Measurements from ENCODE around the gene DNAJC15. TPM values are rescaled to one million over a fixed set of nuclear protein-coding genes. Genes with fewer than 3 reads are reported as not detected.

Gene DNAJC15
- total RNA-seq, 1 experiment from 2014 or later, result 20.3 TPM

GRCh38 chr13:42999491-42999890 lies 23.9 kb upstream of the DNAJC15 start:
- ChIA-PET CTCF (no interaction called here), POLR2A (no interaction called here)
- in situ Hi-C loops (cut with HindIII; ENCODE audit: low pct_unique_long_range_greater_than_20kb, low sequenced_read_pairs) (no loop called here), intact Hi-C loops (cut with micrococcal nuclease; ENCODE audit: unreplicated experiment) (no loop called here)
- no peaks in the 10 kb centered on the region for H3K27me3 ChIP-seq (ENCODE audit: control insufficient read depth, insufficient read depth, low read length)
- BruUV-seq (replicated peaks), result no TSS peak
- H3K27ac ChIP-seq (ENCODE audit: low read length), result no peak overlapping the region
- no peaks in the 10 kb centered on the region for H3K36me3 ChIP-seq (ENCODE audit: control insufficient read depth, insufficient read depth, low read length)
- no peak overlapping the region for H3K4me3 ChIP-seq (ENCODE audit: low read depth in 2 of 2, low read length in 2 of 2)
- TF ChIP-seq CTCF (IDR thresholded peaks at IDR 0.05) (no peak), TCF7L2 (IDR thresholded peaks at IDR 0.05; ENCODE audit: low read depth, low read length) (no peak), POLR2AphosphoS5 (IDR thresholded peaks at IDR 0.05; ENCODE audit: low read depth, low read length) (no peak), REST (IDR thresholded peaks at IDR 0.05; ENCODE audit: insufficient read depth in 1 of 2, low read depth in 2 of 2, low read length in 1 of 2) (no peak), SIN3A (IDR thresholded peaks at IDR 0.05; ENCODE audit: borderline replicate concordance, insufficient read depth, low read depth, low read length) (no peak)
- DNase-seq (ENCODE audit: low read depth, low spot score) (no peak), ATAC-seq (no peak)
- no peaks in the 10 kb centered on the region for H3K4me1 ChIP-seq (ENCODE audit: control insufficient read depth, insufficient read depth, low read length)
- no peaks in the 10 kb centered on the region for H3K9me3 ChIP-seq (ENCODE audit: control insufficient read depth, insufficient read depth, low read depth, low read length)

- no TSS peak for BruUV-seq (replicated peaks)
- Histone ChIP-seq H3K27me3 (ENCODE audit: control insufficient read depth, insufficient read depth, low read length) (no peaks in the 10 kb centered on the region), H3K9me3 (ENCODE audit: control insufficient read depth, insufficient read depth, low read depth, low read length) (no peaks in the 10 kb centered on the region), H3K4me3 (ENCODE audit: low read depth in 2 of 2, low read length in 2 of 2) (no peak overlapping the region), H3K36me3 (ENCODE audit: control insufficient read depth, insufficient read depth, low read length) (no peaks in the 10 kb centered on the region), H3K27ac (ENCODE audit: low read length) (no peak overlapping the region), H3K4me1 (ENCODE audit: control insufficient read depth, insufficient read depth, low read length) (no peaks in the 10 kb centered on the region)
- no peak for TF ChIP-seq TCF7L2 (IDR thresholded peaks at IDR 0.05; ENCODE audit: low read depth, low read length)
- TF ChIP-seq REST (IDR thresholded peaks at IDR 0.05; ENCODE audit: insufficient read depth in 1 of 2, low read depth in 2 of 2, low read length in 1 of 2), result no peak
- TF ChIP-seq SIN3A (IDR thresholded peaks at IDR 0.05; ENCODE audit: borderline replicate concordance, insufficient read depth, low read depth, low read length), result no peak
- no peak for TF ChIP-seq CTCF (IDR thresholded peaks at IDR 0.05)
- CTCF ChIA-PET, result no interaction called here
- intact Hi-C loops (cut with micrococcal nuclease; ENCODE audit: unreplicated experiment) (no loop called here), in situ Hi-C loops (cut with HindIII; ENCODE audit: low pct_unique_long_range_greater_than_20kb, low sequenced_read_pairs) (no loop called here)
- no peak for ATAC-seq
- no peak for DNase-seq (ENCODE audit: low read depth, low spot score)
- POLR2A ChIA-PET, result no interaction called here
Measured at GRCh38 chr13:43000676-43001075, 22.7 kb upstream of the DNAJC15 start.

Measured in Panc1 (cell line).